Neural cell (in vitro differentiated cells): ENCODE data around the gene PREP.

Experiments used
- EP300 ChIP-seq: fragments of 450-650 bp; conservative IDR thresholded peaks from 2 replicates; pipeline ENCODE4 v1.6.1; 2014; ENCODE audit warnings: antibody characterized with exemption, mild to moderate bottlenecking, moderate library complexity; ENCODE audit not compliant: poor library complexity, severe bottlenecking
- EZH2 ChIP-seq: fragments of 200-600, 300-800 bp; shearing (Covaris generic), sonication (generic); IDR thresholded peaks from 2 replicates; pipeline ENCODE4 v1.6.1; 2014; ENCODE audit warnings: antibody characterized with exemption, low read length, borderline replicate concordance, mild to moderate bottlenecking; ENCODE audit not compliant: insufficient read depth, poor library complexity, severe bottlenecking
- MXI1 ChIP-seq: fragments of 450-650 bp; conservative IDR thresholded peaks from 2 replicates; pipeline ENCODE4 v1.6.1; 2014; ENCODE audit warnings: antibody characterized with exemption, mild to moderate bottlenecking; ENCODE audit not compliant: poor library complexity, severe bottlenecking
- POLR2AphosphoS5 ChIP-seq: IDR thresholded peaks from 2 replicates; pipeline ENCODE4 v1.6.1; 2012
- RAD21 ChIP-seq: fragments of 450-650 bp; conservative IDR thresholded peaks from 2 replicates; pipeline ENCODE4 v1.6.1; 2014; ENCODE audit warnings: antibody characterized with exemption, mild to moderate bottlenecking, moderate library complexity
- SMC3 ChIP-seq: fragments of 450-650 bp; conservative IDR thresholded peaks from 2 replicates; pipeline ENCODE4 v1.6.1; 2014; ENCODE audit warnings: antibody characterized with exemption, mild to moderate bottlenecking, moderate library complexity; ENCODE audit not compliant: poor library complexity
- TAF1 ChIP-seq: IDR thresholded peaks from 2 replicates; pipeline ENCODE4 v1.6.1; 2012; ENCODE audit warnings: low read depth
- TF ChIP-seq, protein P1 (sequence below): fragments of 450-650 bp; IDR thresholded peaks from 2 replicates; pipeline ENCODE4 v1.5.1; 2014; ENCODE audit warnings: antibody characterized with exemption, mild to moderate bottlenecking, moderate library complexity; ENCODE audit not compliant: poor library complexity, severe bottlenecking
- TF ChIP-seq, protein P2 (sequence below): IDR thresholded peaks from 2 replicates; pipeline ENCODE4 v1.6.1; 2012; ENCODE audit warnings: borderline replicate concordance

DNA sequence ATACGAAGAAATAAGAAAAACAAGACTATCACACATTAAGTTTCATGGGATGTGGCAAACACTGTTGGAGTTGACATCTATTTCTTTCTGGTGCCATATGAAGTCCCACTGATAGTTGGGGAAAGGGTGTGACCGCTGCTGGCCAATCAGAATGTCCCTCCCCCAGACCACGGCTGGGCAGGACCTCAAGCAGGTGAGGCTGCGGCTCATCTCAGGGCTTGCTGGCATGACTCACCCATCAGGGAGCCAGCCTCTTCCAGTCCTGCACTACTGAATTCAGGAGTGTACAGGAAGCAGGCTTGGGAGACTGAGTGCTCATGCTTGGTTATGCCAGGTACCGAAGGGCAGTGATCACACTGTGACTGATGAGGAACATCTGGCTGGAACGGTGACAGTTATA is 18.9 kb downstream of the PREP start:
- TF ChIP-seq TAF1 (no peak), POLR2AphosphoS5 (no peak), SMC3 (no peak), EP300 (no peak), EZH2 (no peak), RAD21 (no peak), MXI1 (no peak)
- TF ChIP-seq, protein P1, sequence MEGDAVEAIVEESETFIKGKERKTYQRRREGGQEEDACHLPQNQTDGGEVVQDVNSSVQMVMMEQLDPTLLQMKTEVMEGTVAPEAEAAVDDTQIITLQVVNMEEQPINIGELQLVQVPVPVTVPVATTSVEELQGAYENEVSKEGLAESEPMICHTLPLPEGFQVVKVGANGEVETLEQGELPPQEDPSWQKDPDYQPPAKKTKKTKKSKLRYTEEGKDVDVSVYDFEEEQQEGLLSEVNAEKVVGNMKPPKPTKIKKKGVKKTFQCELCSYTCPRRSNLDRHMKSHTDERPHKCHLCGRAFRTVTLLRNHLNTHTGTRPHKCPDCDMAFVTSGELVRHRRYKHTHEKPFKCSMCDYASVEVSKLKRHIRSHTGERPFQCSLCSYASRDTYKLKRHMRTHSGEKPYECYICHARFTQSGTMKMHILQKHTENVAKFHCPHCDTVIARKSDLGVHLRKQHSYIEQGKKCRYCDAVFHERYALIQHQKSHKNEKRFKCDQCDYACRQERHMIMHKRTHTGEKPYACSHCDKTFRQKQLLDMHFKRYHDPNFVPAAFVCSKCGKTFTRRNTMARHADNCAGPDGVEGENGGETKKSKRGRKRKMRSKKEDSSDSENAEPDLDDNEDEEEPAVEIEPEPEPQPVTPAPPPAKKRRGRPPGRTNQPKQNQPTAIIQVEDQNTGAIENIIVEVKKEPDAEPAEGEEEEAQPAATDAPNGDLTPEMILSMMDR: no peak
- TF ChIP-seq, protein P2, sequence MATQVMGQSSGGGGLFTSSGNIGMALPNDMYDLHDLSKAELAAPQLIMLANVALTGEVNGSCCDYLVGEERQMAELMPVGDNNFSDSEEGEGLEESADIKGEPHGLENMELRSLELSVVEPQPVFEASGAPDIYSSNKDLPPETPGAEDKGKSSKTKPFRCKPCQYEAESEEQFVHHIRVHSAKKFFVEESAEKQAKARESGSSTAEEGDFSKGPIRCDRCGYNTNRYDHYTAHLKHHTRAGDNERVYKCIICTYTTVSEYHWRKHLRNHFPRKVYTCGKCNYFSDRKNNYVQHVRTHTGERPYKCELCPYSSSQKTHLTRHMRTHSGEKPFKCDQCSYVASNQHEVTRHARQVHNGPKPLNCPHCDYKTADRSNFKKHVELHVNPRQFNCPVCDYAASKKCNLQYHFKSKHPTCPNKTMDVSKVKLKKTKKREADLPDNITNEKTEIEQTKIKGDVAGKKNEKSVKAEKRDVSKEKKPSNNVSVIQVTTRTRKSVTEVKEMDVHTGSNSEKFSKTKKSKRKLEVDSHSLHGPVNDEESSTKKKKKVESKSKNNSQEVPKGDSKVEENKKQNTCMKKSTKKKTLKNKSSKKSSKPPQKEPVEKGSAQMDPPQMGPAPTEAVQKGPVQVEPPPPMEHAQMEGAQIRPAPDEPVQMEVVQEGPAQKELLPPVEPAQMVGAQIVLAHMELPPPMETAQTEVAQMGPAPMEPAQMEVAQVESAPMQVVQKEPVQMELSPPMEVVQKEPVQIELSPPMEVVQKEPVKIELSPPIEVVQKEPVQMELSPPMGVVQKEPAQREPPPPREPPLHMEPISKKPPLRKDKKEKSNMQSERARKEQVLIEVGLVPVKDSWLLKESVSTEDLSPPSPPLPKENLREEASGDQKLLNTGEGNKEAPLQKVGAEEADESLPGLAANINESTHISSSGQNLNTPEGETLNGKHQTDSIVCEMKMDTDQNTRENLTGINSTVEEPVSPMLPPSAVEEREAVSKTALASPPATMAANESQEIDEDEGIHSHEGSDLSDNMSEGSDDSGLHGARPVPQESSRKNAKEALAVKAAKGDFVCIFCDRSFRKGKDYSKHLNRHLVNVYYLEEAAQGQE: no peak
